GM21529 (cell line): ENCODE results near the gene WNT7B.

Experiments used
- ATAC-seq: cut with Tn5 transposase; IDR thresholded peaks from one replicate; pipeline ENCODE4 v1.9.1; 2021; ENCODE audit not compliant: unreplicated experiment

Gene WNT7B

DNA sequence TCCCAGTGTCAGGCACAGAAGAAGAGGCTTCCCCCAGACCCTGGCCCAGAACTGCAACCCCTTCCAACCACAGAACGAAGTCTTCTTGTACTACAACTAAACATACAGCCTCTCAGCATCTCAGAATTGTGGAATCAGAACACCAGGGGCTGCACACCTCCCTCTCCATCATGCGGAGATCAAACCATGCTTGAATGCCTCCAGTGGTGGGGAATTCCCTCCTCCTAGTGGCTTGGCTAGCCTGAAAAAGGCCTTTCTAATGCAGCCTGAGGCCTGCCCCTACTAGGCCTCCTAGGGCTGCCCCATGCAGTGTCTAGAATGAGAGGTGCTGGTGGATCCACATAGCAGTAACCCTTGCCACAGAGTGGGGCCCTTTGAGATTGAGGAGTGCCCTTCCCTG is 62.7 kb downstream of the WNT7B start:
- ATAC-seq = no peak

DNA sequence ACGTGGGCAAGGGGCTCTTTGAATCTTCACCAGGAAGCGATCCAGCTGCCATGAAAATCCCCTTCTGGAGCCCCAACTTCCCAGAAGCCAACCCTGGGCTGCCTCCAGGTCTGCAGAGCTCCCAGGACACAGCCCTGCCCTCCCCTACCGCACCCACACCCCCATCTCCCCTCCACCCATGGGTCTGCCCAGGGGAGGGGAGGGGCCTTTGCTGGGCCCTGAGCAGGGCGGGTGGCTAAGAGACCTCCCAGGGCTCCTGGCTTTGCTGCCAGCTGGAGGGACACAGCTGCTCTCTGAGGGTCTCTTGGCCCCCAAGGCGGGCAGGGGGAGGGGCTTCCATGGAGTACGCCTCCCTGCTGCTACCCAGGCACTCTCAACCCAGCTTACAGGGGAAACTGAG is 64.1 kb downstream of the WNT7B start:
- no peak for ATAC-seq

DNA sequence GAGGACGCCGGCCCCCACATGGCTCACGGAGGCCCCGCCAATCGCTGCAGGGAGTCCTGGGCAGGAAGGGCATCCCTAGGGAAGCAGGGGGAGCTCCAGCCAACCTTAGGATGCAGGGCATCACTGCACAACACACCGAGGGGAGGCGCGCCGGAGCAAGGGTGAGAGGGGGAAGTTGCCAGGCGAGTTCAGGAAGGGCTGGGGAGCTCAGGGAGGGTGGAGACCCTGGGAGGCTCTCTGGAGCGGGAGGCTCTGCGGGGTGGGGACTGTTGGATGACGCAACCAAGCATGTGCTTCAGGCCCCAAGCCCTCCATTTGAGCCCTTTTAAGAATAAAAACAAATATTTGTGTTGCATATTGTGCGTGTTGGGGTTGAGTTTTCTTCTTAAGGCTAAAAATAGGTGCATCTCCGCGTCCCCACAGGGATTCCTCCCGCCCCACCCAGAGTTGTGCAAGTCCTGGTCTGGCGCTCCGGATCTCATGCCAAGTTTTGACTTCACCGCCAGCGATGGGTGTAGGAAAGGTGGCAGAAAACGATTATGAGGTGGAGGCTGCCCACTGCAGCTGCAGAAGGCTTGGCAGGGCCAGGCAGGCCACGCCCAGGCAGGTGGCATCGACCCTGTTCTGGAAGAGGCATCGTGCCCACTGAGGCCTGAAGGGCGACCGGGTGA is 65.2 kb downstream of the WNT7B start:
- no peak for ATAC-seq

DNA sequence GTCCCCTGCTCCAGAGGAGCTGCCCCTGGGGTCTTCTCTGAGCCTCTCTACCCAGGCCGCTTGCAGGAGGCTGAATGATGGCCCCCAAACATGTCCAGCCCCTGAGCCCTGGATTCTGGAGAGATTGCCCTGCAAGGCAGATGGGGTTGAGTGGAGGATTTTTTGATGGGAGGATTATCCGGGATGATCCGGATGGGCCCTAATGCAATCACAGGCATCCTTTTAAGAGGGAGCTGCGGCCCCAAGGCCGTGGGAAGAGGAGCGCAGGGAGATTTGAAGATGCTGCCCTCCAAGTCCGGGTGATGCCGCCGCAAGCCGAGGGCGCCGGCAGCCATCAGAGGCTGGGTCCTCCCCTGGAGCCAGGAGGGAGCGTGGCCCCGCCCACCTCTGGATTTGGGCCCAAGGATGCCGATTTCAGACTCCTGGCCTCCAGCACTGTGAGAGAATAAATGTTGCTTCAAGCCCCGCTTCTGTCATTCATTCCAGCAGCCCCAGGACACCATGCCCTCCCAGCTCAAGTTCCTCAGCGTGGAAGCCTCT is 66.0 kb downstream of the WNT7B start:
- ATAC-seq = no peak

DNA sequence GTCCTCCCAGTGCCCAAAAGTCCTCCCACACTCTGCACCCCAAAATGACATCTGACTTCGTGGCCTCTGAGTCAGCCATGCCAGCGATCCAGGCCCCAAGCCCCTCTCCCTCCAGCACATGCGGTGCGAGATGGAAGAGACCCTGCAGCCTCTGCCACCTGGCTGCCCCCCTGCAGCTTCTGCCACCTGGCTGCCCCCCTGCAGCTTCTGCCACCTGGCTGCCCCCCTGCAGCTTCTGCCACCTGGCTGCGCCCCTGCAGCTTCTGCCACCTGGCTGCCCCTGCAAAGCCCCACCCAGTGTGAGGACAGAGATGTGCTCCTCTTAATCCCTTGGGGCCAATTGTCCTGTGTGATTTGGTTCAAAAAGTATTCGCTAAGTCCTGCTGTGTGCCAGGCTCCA is 68.0 kb downstream of the WNT7B start:
- ATAC-seq = no peak

DNA sequence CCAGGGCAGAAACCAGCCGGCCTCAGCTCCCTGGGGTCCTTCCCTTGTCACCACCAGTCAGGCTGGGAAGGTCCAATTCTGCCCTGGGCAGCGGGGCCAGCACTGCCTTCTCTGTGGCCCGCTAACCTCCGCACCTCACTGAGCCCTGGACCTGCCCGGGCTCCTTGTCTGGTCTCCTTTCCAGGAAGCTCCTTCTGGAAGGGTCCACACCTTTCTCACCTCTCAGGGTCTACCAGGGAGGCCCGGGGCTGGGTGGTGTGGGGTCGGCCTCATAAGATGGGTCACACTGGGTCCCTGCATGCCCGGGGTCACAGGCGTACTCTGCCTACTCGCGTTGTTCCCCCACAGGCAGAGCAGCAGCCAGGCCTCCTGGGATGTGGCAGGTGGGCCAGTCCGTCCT is 69.0 kb downstream of the WNT7B start:
- ATAC-seq = no peak

DNA sequence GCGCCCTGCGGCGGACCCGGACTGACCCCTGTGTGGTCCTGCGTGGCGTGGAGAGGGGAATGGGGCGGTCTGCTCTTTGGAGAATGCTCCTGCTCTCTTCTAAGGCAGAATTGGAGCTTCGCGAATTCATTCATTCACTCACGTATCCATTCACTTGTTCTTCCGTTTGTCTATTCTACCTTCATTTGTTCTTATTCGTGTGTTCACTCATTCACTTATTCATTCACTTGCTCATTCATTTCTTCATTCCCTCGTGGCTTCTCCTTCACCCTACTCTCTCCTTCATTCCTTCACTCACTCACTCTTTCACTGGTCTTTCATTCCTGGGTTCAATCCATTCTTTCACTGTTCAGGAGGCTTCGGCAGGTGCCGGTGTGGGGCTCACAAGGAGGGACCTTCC is 69.6 kb downstream of the WNT7B start:
- no peak for ATAC-seq

DNA sequence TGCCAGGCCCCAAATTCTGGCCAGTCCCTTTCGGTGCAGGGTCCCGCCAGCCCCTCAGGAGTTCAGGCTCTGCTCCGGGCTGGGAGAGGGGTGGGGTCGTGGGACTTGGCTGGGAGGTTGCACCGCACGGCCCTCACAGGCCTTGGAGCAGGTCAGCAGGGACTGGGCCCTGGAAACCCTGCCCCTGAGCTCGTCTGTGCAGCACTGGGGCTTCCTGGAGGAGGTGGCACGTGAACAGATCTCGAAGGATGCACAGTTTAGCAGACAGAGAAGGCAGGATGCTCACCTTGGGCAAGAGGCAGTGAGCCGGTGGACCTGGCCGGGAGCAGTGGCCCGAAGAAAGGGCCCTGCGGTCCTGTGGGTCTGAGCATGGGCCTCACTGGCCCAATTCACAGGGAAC is 70.0 kb downstream of the WNT7B start:
- no peak for ATAC-seq

DNA sequence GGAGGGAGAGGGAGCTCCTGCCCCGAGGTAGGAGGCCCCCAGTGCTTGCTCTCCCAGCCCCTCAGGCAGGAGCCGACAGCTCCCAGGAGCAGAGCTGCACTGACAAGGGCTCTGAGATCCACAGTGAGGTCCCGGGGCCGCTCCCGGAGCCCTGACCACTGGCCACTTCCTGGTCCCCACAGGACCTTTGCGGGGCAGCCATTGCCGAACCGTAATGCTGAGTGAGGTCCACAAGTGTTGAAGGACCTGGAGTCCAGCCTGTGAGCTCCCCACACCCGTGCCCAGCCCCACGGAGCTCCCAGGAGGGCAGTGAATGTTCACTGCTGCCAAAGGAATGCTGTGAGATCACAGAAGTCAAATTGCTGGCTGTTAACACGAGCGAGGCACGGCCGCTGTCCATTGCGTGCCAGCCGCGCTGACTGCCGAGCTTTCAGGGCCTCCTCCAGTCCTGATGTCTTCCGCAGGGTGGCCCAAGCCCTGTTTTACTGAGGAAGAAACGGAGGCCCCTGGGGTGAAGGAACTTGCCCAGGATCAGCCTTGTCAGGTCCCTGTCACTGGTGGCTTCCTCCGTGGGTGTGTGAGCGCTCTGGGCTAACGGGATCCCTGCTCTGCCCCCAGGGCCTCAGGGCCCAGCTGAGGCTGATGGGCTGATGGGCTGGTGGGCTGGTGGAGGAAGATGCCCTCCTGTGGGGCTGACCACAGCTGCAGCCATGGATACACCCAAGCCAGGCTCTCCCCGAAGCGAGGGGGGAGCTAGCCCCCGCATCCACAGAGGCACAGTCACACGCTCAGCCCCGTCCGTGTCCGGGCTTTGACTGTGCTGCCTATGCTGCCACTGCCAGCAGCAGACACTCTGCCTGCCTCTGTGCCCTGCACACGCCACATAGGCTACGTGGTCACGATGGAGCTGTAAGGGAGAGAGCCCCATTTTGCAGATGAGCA is 70.8 kb downstream of the WNT7B start:
- no peak for ATAC-seq

DNA sequence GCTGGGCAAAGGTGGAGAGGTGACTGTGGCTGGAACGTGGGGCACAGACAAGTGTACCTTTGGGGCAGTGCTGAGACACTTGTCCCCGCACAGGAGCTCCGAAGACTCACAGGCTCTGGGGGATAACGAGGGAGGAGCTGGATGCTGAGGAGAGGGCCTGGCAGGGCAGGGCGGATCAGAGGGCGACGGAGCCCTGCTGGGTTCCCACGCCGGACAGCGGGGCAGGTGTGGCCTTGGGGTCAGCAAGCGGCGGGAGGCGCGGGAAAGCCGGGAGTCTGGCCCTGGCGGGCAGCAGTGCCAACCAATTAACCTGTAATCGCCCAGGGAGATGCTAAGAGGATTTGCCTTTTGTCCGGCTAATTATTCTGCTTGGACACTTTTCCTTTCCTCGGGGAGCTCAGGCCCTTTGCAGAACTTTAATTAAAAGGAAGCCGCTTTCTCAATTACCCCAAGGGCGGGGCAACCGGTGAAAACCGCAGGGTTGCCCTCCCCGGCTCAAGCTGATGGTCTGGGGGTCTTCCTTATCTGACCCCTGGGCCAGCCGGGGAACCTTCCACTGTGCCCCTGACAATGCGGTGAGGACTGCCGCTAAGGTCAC is 71.5 kb downstream of the WNT7B start:
- ATAC-seq = no peak

DNA sequence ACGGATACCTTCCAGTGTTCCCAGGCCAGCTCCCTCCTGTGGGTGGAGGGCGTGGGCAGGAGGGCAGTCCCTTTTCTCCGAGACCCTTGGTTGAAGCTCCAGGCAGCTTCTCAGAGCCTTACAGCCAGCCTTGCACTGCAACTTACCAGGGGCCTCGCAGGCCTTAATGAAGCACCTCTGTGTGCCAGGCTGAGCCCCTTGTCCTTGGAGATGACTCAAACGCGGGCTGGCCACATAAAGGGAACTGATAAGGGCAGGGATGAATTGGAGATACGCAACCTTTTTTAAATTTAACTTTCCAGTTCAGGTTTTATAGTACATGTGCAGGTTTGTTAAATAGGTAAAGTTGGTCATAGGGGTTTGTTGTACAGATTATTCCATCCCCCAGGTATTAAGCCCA is 72.7 kb downstream of the WNT7B start:
- ATAC-seq = no peak

DNA sequence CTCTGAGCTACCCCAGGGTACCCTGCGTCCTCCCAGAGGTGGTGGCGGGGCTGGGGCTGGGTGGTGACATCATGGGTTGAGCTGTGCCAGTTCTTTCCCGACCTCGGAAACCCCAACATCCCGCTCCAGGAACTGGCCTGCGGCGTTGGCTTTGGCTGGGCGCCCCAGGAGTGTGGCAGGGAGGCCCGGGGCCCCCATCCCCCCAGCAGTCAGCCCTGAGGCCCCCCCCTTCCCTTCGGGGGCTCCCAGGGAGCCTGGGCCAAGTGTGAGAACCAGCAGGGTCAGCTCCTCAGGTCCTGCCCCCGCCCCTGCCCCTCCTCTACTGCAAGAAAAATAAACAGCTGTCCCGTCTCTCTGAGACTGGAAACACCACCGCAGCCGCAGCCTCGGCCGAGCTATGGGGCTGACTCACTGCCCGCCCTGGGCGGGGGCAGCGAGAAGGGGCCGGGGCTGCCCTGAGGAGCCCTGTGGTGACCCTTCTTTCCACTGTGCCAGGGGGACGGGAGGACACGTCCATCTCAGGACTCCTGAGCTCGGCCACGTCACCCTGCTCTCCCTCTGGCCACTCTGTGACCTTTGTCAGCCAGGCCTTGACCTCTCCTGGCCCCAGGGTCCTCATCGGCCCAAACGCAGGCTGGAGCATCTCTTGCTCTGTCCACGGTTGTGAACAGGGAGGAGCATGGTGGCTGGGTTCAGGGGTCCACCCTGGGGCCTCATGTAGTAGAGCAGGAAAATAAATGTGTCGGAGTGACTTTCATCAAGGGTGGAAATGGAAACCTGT is 73.4 kb downstream of the WNT7B start:
- no peak for ATAC-seq

DNA sequence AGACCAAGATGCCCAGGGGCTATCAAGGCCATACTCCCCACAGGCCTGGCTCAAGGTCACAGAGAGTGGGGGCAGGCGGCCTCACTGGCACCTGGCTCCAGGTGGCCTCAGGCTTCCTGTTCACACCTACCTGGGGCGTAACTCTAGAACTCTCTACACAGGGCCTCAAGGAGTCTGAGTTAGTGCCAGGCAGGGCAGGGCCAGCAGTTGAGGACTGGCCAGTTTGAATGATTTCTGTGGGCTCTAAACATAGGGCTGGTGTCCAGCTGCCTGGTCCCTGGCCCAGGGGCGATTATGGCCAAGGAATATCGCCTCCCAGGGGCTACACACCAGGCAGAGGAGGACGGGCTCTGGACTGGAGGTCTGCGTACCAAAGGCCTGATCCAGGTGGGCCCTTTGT is 79.2 kb downstream of the WNT7B start:
- ATAC-seq = no peak

DNA sequence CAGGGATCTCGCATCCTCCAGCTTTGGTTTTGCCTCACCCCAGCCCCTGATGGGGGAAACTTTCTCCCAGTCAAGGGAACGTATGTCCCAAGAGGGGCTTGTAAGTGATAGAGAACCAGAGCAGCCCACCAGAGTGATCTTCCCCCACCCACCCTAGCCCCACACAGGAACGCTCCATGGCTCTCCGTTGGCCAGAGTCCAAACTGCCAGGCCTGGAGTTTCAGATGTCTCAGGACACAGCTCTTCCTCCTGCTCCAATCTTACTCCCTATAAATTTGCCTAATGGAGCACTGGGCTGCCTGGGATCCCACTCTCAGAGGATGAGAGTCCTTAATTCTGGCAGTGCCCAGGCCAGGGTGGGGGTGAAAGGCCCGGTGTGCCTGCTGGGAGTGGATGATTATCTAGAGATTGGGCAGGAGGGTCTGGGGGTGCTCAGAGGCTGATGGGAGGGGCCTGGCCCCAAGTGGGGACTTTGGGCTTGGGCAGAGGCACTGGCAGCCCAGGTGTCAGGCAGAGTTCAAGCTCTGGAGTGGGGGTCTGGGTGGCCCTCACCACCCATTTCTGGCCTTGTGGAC is 79.9 kb downstream of the WNT7B start:
- no peak for ATAC-seq

DNA sequence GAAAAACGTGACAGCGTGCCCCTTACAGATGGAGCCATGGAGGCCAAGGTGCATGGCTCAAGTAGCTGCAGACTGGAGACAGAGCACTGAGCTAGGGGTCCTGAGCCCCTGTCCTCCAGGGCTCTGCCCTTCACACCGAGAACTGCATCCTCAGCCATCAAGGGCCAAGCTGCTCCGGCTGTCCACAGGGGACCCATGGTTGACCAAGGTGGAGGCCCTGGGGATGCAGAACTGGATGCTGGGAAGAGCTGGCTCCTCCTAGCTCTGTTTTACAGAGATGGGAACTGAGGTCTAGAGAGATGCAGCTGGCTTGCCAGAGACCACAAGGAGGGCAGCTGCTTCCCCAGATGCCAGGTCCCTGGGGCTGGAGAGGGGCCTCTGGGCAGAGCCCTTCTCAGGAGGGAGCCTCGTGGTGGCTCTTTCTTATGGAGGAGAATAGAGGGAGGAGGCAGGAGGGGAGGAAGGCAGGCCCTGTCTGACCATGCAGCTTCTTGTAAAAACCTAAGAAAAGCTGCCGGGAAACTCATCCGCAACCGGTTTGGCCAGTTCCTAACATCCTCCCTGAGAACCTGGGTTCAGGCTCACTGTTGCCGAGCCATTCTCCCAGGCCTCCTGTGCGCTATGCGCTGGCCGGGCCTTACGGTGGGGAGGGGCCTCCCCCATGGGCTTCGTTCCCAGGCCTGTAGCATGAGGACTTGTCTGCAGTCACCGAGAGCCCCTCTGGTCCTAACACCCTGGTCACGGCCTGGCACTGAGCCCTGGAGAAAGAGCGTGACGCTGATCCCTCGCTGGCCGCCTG is 80.6 kb downstream of the WNT7B start:
- ATAC-seq = no peak

DNA sequence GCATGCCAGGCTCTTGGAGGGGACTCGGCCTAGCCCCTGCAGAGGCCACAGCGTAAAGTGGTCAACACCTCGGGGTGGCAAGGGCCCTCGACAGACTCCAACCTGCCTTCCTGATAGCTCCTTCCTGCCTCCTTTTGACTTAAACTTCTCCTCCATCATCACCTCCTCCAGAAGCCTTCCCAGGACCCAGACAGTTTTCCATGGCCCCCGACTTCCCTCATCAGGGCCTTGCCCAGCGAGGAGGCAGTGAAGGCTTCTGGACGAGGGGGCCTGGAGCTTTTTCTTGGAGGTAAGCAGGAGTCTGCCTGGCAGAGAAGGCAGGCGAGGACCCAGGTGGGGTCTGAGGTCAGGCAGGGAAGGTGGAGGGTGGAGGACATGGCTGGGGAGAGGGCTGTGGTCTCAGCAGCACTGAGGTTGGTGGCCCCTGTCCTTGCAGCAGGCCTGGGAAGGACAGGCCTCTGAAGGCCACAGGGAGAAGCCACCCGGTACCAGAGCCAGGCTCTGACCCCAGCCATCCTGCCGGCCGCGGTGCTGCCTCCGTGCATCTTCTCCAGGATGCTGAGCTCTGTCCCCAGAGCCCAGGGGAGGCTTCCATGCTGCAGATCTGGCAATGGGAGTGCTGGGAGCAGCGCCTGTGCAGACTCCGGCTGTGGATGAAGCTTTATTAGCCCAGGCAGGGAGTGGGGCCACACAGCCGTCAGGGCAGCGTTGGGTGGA is 81.4 kb downstream of the WNT7B start:
- ATAC-seq = no peak

DNA sequence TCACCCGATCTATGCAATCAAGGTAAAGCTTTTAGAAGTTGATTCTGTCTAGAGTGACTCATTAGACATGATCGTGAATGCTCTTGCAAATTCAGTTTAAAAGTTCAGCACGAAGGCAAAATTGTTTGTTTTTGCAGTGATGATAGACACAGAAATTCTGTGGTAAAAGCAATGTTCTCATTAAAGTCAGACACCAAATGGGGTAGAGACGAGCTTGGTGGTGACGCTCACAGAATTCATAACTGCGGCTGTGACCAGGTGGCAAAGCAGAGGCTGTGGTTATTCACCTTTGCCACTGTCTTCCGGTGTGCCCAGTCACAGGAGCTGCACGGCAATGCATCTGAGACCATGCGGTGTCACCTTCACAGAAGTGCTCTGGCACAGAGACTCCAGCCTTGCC is 83.4 kb downstream of the WNT7B start:
- ATAC-seq = no peak

DNA sequence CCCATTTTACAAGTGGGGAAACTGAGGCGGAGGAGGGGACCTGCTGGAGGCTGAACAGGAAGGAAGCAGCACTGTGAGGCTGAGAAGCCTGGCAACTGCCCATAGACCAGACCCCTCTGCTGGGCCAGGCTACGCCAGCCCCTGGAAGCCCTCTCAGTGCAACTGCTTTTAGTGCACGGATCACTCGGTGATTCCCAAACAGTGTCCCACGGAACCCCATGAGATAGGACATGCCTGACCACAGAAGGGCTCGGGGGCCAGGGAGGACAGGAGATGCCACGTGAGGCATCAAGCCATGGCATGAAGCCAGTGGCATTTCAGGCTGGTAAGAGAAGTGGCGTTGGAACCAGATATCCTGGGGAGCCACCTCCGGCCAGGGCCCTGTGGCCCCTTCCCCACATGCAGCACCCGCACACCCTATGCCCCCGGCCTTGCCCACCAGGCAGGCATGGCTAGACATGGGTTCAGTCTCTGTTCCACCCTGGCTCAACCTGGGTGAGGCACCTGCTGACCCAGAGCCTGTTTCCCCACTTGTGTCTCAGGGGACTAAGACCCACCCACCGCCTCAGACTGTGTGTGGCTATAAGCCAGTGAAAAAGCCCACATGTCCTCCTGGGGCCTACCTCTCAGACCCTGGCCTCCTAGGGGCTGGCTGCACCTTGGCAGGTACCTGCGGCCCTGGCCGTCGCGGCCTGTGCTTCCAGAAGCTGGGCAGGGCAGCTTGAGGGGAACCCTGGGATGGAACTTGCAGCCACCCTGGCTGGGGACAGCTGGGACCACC is 84.1 kb downstream of the WNT7B start:
- no peak for ATAC-seq
